NCI-H82 treated with DMSO at 0.1 percent for 48 hours (cell line): Measurements from ENCODE around the gene CHD9NB.

Source experiments
- DNase-seq: peaks from one replicate; lab custom pipeline; 2025; ENCODE audit not compliant: unreplicated experiment; lab: John Stamatoyannopoulos, UW

The CHD9NB gene

DNA sequence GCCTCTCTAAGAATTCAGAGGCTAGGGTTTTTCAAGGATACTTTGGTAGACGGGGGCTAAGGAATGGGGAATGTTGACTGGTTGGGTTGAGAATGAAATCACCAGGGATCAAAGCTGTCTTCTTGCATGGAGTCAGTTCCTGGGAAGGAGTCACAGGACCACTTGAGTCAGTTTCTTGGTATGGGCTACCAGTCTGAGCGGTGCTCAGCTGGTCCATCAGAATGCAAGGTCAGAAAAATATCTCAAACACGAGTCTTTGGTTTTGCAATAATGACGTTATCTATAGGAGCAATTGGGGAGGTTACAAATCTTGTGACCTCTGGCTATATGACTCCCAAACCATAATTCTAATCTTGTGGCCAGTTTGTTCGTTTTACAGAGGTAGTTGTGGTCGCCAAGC lies 18.4 kb downstream of the CHD9NB start:
- DNase-seq: no peak

DNA sequence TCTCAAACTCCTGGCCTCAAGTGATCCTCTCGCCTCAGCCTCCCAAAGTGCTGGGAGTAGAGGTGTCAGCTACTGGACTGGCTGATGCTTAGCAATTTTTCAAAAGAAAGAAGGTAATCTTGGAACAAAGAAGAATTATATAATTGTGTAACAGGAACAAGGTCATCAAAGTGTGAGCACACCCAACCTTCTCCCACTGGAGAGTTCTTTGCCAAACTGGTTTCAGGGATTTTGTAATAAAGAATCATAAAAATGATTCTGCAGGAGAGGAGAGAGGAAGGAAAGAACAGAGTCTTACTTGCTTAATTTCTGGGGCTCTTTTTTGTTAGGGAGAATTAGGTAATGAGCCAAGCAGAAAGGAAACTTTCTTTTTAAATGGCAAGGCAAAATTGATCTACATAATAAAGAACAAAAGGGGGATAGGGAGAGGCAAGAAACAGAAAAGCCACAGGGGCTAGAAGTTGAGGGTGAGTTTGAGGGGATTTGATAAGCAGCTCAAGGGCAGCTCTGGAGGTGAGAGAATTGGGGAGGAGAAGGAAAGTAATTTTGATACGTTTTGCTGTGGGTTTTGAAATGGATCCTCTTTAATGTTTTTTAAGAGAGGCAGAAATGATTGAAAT lies 21.3 kb downstream of the CHD9NB start:
- no peak for DNase-seq

DNA sequence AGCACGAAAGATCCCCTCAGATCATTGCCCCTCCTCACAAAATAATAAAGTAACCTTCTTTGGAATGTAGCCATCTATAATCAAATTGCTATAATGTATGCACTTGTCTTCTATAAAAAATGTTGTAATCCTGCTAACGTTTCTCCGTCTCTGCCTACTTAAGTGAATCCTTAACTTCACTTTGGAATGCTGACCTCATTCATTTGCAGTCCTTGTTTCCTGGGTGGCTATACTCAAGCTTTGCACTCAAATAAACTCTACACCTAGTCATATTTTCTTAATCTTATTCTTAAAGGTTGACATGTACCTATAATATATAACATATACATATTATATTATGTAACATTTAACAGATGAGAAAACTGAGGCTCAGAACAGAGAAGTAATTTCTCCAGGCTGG lies 22.7 kb downstream of the CHD9NB start:
- no peak for DNase-seq

DNA sequence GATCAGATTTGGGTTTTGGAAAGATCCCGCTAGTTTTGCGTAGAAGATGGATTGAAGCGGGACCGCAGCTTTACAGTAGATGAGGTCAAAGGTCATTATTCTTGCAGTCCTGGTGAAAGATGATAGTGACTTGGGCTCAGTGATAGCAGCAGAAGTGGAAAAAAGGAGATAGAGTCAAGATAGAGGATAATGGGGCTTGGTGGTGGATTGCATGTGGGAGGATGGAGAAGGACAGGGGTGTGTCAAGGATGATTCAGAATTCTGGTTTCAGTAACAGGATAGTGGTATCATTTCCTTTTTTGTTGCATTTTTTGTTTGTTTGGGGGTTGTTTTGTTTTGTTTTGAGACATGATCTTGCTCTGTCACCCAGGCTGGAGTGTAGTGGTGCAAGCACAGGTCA lies 28.7 kb downstream of the CHD9NB start:
- no peak for DNase-seq

DNA sequence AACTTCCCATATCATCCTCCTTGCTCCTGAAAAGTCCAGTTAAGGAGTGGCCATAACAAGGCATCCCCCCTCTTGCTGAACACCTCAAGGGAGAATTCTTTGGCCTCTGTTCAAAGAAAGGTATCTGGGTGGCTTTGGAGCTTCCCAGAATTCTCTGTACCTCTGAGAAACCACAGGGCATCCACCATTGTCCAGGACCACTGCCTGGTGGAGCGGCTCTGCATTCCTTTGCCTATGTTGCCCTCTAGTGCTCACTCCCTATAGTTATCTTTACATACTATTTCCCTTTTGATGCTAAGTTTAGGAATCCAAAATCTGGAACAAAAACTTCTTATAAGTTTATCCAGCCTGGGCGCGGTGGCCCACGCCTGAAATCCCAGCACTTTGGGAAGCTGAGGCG lies 30.3 kb downstream of the CHD9NB start:
- DNase-seq: peak; percentile 52

DNA sequence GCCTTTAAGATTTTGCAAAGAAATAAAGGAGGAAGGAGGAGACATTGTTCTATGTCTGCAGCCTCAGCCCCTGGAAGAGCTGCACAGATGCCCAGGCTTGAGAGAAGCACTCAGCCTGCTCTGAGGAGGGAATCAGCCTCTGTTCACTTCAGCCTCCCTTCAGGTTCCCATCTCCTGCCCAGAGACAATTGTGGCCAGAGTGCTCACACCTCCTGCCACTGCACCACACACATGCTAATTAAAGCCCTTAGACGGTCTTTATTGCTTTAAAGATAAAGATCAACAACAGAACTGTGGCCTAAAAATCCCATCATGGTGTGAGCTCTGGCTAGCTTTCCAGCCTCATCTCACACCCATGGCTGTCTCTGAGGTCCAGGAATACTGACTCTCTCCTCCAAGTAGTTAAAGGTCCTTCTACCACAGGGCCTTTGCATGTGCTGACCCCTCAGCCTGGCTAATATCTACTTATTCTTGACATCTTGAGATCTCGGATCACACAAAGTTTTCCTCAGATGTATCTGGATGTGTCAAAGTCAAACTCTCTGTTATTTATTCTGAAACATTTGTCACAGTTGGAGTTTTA lies 33.8 kb downstream of the CHD9NB start:
- DNase-seq: no peak

DNA sequence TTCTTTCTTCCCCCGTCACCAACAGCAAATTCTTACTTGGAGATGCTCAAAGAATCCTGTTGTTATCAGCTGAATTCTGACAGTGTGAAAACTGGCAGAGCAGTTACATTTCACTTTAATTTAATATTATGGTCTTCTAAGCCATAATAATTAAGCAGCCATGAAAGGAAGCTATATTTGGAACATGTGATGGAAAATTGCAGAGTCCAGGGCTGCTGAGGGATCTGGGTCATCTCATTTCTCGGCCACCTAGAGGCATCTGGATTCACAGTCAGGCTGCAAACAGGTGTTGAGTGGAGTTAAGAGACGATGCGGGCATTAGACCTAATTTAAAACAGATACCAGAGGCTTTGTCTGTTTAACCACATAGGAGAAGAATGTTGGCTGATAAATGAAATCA lies 38.4 kb downstream of the CHD9NB start:
- DNase-seq: no peak

DNA sequence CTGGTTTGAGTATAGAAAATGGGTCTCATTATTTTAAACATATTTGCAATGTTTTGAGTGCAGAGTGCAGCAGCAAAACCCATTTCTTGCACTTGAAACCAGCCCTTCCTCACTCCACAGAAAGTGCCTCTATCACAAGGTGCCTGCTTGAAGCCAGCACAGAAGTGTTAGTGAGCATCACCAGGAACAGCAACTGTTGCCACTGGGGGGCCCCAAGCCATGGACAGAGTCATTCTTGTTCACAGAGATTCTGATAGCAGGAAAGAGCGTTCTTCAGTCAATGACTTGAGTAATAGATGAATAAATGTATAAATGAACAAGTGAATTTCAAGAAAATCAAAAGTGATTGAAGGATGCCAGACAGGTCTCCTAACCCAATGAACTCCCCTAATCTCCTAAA lies 45.6 kb downstream of the CHD9NB start:
- no peak for DNase-seq

DNA sequence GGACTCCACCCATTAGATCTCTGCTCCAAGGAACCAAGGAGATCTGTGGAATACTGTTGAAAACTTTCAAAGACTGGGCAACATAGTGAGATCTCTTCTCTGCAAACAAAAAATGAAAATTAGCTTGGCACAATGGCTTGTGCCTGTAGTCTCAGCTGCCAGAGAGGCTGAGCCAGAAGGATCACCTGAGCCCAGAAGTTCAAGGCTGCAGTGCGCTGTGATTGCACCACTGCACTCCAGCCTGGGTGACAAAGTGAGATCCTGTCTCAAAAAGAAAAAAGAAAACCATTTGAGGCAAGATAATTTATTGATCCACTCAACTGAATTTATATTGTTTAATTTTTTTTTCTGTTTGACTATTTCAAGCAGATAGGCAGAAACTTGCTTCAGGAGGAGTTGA lies 54.8 kb downstream of the CHD9NB start:
- no peak for DNase-seq

DNA sequence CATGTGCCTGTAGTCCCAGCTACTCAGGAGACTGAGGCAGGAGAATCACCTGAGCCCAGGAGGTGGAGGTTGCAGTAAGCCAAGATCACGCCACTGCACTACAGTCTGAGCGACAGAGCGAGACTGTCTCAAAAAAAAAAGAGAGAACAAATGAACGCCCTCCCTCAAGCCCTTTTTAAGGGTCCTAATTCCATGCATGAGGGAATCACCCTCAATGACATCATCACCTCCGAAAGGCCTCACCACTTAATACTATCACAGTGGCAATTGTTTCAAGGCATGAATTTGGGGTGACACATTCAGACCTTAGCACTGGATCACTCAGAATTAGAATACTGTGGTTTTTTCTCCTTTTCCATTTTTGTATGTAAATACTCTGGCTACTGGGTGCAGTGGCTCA lies 57.8 kb downstream of the CHD9NB start:
- no peak for DNase-seq

DNA sequence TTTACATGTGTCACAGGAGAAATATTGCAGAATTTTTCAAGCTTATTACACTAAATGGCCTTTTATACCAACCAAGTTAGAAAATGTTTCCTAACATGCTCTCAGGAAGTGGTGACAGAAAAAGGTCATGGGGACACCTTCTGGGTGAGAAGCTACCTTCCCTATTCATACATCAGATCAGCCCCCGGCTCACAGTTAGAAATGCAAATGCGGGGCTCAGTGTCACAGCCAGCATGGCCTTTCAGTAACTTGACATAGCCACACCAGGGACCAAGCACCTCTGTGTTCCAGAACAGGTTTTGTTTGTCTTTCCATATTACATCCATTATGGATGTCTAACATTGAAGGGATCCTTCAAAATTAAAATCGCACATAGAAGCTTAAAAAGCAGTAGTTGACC lies 59.5 kb downstream of the CHD9NB start:
- DNase-seq: no peak

DNA sequence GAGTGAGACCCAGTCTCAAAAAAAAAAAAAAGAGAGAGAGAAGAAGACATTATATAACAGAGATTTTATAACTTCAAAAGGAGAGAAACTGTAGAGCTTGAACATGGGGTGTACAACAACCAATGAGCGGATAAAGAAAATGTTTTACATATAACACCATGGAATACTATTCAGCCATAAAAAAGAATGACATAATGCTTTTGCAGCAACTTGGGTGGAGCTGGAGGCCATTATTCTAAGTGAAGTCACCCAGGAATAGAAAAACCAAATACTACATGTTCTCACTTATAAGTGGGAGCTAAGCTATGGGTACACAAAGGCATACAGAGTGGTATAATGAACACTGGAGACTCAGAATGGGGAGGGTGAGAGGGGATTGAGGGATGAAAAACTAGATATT lies 61.1 kb downstream of the CHD9NB start:
- DNase-seq: no peak
